OCI-LY3 (cell line): ENCODE results near the gene SLC25A21.

ENCODE experiments used
- CTCF ChIP-seq: fragments of 200-600, 300-600 bp; sonication (generic); IDR thresholded peaks from 2 replicates; pipeline ENCODE4 v1.5.1; 2014; ENCODE audit warnings: antibody characterized with exemption, low read length, low read depth
- EZH2phosphoT487 ChIP-seq: fragments of 200-600 bp; shearing (Covaris generic); IDR thresholded peaks from 2 replicates; pipeline ENCODE4 v1.6.1; 2018; ENCODE audit warnings: antibody characterized with exemption, mixed run types, low read depth

- no peak for TF ChIP-seq CTCF
- no peak for TF ChIP-seq EZH2phosphoT487
Observed at GRCh38 chr14:37081856-37082255, 90.5 kb downstream of the SLC25A21 start.
